HEK293 (cell line): Measurements from ENCODE around the gene CRYBG1.

Experiments used
- TCF7L2 ChIP-seq: IDR thresholded peaks from 2 replicates; pipeline ENCODE4 v1.6.1; 2011; ENCODE audit warnings: low read depth, mild to moderate bottlenecking, inconsistent platforms, low read length, moderate library complexity, borderline replicate concordance
- ZNF155 ChIP-seq: fragments of 450-650 bp; formaldehyde crosslinking; IDR thresholded peaks from 2 replicates; pipeline ENCODE4 v1.5.1; 2016; ENCODE audit warnings: missing biosample characterization, missing genetic modification characterization
- ZNF16 ChIP-seq: fragments of 450-650 bp; formaldehyde crosslinking; IDR thresholded peaks from 2 replicates; pipeline ENCODE4 v1.5.1; 2016; ENCODE audit warnings: low read depth, missing biosample characterization, missing genetic modification characterization
- ZNF202 ChIP-seq: fragments of 450-650 bp; formaldehyde crosslinking; IDR thresholded peaks from 2 replicates; pipeline ENCODE4 v1.5.1; 2016; ENCODE audit warnings: missing biosample characterization, missing genetic modification characterization, borderline replicate concordance
- ZNF24 ChIP-seq: fragments of 450-650 bp; formaldehyde crosslinking; IDR thresholded peaks from 2 replicates; pipeline ENCODE4 v1.5.1; 2016; ENCODE audit warnings: missing biosample characterization, missing genetic modification characterization
- ZNF26 ChIP-seq: fragments of 450-650 bp; formaldehyde crosslinking; IDR thresholded peaks from 2 replicates; pipeline ENCODE4 v1.5.1; 2016; ENCODE audit warnings: missing biosample characterization, missing genetic modification characterization
- ZNF274 ChIP-seq, 2 experiments: fragments of 200-500 bp in 1 of 2; fragments of 450-650 bp in 1 of 2; sonication (Bioruptor generic) in 1 of 2; formaldehyde crosslinking in 1 of 2; IDR thresholded peaks; 2 replicates each; pipeline versions ENCODE4 v1.5.1 to v1.6.1; 2014 to 2016; ENCODE audit warnings: borderline replicate concordance in 1 of 2, inconsistent platforms in 1 of 2, low read length in 1 of 2, missing biosample characterization in 1 of 2, missing genetic modification characterization in 1 of 2
- ZNF510 ChIP-seq: fragments of 450-650 bp; formaldehyde crosslinking; IDR thresholded peaks from 2 replicates; pipeline ENCODE4 v1.5.1; 2018; ENCODE audit warnings: mild to moderate bottlenecking, missing genetic modification characterization, missing biosample characterization; ENCODE audit not compliant: insufficient replicate concordance
- ZNF521 ChIP-seq: fragments of 450-650 bp; formaldehyde crosslinking; IDR thresholded peaks from 2 replicates; pipeline ENCODE4 v1.5.1; 2017; ENCODE audit warnings: missing biosample characterization, mild to moderate bottlenecking, missing genetic modification characterization
- ZNF558 ChIP-seq: fragments of 450-650 bp; formaldehyde crosslinking; IDR thresholded peaks from 2 replicates; pipeline ENCODE4 v1.5.1; 2016; ENCODE audit warnings: missing biosample characterization, missing genetic modification characterization
- ZNF639 ChIP-seq: fragments of 450-650 bp; formaldehyde crosslinking; IDR thresholded peaks from 2 replicates; pipeline ENCODE4 v1.5.1; 2016; ENCODE audit warnings: missing biosample characterization, missing genetic modification characterization
- ZNF792 ChIP-seq: fragments of 450-650 bp; formaldehyde crosslinking; IDR thresholded peaks from 2 replicates; pipeline ENCODE4 v1.5.1; 2016; ENCODE audit warnings: missing biosample characterization, missing genetic modification characterization
- TF ChIP-seq, protein P1 (sequence below): fragments of 450-650 bp; formaldehyde crosslinking; IDR thresholded peaks from 2 replicates; pipeline ENCODE4 v1.5.1; 2016; ENCODE audit warnings: missing biosample characterization, missing genetic modification characterization
- TF ChIP-seq, protein P2 (sequence below): fragments of 450-650 bp; formaldehyde crosslinking; IDR thresholded peaks from 2 replicates; pipeline ENCODE4 v1.5.1; 2016; ENCODE audit warnings: missing biosample characterization, missing genetic modification characterization

DNA sequence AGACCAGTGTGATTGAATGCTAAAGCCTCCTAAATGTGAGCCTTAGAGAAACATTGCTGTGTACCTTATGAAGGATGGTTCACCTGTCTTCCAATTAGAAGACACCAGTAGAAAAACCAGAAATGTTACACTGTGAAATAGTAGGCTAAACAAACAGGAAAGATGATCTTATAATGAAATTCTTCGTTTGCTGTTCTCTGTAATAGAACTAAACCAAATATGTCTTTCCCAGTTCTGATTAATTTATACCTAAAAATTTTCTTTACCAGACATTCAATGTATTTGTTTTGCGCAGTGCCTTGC lies 154.0 kb downstream of the CRYBG1 start:
- TF ChIP-seq, protein P1, sequence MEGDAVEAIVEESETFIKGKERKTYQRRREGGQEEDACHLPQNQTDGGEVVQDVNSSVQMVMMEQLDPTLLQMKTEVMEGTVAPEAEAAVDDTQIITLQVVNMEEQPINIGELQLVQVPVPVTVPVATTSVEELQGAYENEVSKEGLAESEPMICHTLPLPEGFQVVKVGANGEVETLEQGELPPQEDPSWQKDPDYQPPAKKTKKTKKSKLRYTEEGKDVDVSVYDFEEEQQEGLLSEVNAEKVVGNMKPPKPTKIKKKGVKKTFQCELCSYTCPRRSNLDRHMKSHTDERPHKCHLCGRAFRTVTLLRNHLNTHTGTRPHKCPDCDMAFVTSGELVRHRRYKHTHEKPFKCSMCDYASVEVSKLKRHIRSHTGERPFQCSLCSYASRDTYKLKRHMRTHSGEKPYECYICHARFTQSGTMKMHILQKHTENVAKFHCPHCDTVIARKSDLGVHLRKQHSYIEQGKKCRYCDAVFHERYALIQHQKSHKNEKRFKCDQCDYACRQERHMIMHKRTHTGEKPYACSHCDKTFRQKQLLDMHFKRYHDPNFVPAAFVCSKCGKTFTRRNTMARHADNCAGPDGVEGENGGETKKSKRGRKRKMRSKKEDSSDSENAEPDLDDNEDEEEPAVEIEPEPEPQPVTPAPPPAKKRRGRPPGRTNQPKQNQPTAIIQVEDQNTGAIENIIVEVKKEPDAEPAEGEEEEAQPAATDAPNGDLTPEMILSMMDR (tag by site-specific recombination): no peak
- TF ChIP-seq ZNF558 (tag by site-specific recombination) (no peak), ZNF24 (tag by site-specific recombination) (no peak), ZNF155 (tag by site-specific recombination) (no peak), ZNF16 (tag by site-specific recombination) (no peak), ZNF510 (no peak), ZNF26 (no peak), ZNF521 (tag by site-specific recombination) (no peak), TCF7L2 (no peak), ZNF639 (no peak), ZNF792 (tag by site-specific recombination) (no peak), ZNF202 (tag by site-specific recombination) (no peak), ZNF274 (IDR thresholded peaks at IDR 0.05; ENCODE audit: low read length) (no peak), ZNF274 (tag by site-specific recombination; IDR thresholded peaks at IDR 0.05; ENCODE audit: borderline replicate concordance) (no peak)
- TF ChIP-seq, protein P2, sequence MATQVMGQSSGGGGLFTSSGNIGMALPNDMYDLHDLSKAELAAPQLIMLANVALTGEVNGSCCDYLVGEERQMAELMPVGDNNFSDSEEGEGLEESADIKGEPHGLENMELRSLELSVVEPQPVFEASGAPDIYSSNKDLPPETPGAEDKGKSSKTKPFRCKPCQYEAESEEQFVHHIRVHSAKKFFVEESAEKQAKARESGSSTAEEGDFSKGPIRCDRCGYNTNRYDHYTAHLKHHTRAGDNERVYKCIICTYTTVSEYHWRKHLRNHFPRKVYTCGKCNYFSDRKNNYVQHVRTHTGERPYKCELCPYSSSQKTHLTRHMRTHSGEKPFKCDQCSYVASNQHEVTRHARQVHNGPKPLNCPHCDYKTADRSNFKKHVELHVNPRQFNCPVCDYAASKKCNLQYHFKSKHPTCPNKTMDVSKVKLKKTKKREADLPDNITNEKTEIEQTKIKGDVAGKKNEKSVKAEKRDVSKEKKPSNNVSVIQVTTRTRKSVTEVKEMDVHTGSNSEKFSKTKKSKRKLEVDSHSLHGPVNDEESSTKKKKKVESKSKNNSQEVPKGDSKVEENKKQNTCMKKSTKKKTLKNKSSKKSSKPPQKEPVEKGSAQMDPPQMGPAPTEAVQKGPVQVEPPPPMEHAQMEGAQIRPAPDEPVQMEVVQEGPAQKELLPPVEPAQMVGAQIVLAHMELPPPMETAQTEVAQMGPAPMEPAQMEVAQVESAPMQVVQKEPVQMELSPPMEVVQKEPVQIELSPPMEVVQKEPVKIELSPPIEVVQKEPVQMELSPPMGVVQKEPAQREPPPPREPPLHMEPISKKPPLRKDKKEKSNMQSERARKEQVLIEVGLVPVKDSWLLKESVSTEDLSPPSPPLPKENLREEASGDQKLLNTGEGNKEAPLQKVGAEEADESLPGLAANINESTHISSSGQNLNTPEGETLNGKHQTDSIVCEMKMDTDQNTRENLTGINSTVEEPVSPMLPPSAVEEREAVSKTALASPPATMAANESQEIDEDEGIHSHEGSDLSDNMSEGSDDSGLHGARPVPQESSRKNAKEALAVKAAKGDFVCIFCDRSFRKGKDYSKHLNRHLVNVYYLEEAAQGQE (tag by site-specific recombination): no peak
